Suprapubic skin (tissue), 4 donors: ENCODE results near the gene UBFD1. TPM values are rescaled to one million over a fixed set of nuclear protein-coding genes. Genes with fewer than 3 reads are reported as not detected.

Experiments used
- DNase-seq, 2 donors: peaks; one replicate each; pipeline ENCODE4 v3.0.0-alpha.2; 2019; ENCODE audit warnings: low spot score in 2 of 2
- H3K27ac ChIP-seq: fragments of 200-600 bp; sonication (generic); one replicate; pipeline ENCODE4 v1.5.1; 2019
- H3K27me3 ChIP-seq: fragments of 200-600 bp; sonication (generic); one replicate; pipeline ENCODE4 v1.5.1; 2019
- H3K36me3 ChIP-seq: fragments of 200-600 bp; sonication (generic); one replicate; pipeline ENCODE4 v1.5.1; 2019
- H3K4me1 ChIP-seq: fragments of 200-600 bp; sonication (generic); one replicate; pipeline ENCODE4 v1.5.1; 2019
- H3K4me3 ChIP-seq: fragments of 200-600 bp; sonication (generic); one replicate; pipeline ENCODE4 v1.5.1; 2019; ENCODE audit warnings: mild to moderate bottlenecking
- H3K9me3 ChIP-seq: fragments of 200-600 bp; sonication (generic); one replicate; pipeline ENCODE4 v1.5.1; 2019
- CTCF ChIP-seq, 2 donors: fragments of 200-600 bp in 1 of 2; fragments of 450-650 bp in 1 of 2; sonication (generic) in 1 of 2; IDR thresholded peaks; one replicate each; pipeline ENCODE4 v1.5.1; 2016 to 2019; ENCODE audit warnings: antibody characterized with exemption in 2 of 2, mild to moderate bottlenecking in 1 of 2, moderate library complexity in 1 of 2
- EP300 ChIP-seq: sonication (generic); formaldehyde crosslinking; IDR thresholded peaks from one replicate; pipeline ENCODE4 v1.6.1; 2017; ENCODE audit warnings: antibody characterized with exemption
- POLR2A ChIP-seq, 2 donors: fragments of 450-650 bp; IDR thresholded peaks; one replicate each; pipeline ENCODE4 v1.6.1; 2017; ENCODE audit warnings: antibody characterized with exemption in 2 of 2, mild to moderate bottlenecking in 2 of 2, moderate library complexity in 2 of 2
- POLR2AphosphoS5 ChIP-seq, 3 donors: sonication (generic); formaldehyde crosslinking; IDR thresholded peaks; one replicate each; pipeline ENCODE4 v1.6.1; 2017; ENCODE audit warnings: antibody characterized with exemption in 3 of 3
- WGBS: methylation state at CpG from one replicate; pipeline ENCODE4 v1.1.5; 2018; 5-methylcytosine and 5-hydroxymethylcytosine counted together
- total RNA-seq, 4 donors: library from RNA; depleted of rRNA; stranded (reverse); fragments of >200 nt; gene quantifications; one replicate each; pipeline ENCODE4 v1.1.0, GENCODE V29; 2016

The UBFD1 gene
- total RNA-seq, 4 donors from 2014 or later, result 26.5 to 48.1 (median 39.4) TPM

GRCh38 chr16:23615805-23616204, 58.3 kb downstream of the UBFD1 start:
- 97% methylated on average over 9 of the region's 9 CpGs for WGBS
- no peak for DNase-seq
- peaks cover 88% of the 10 kb centered on the region for H3K36me3 ChIP-seq

More at GRCh38 chr16:23615805-23616204, 58.3 kb downstream of the UBFD1 start:
- H3K27me3 ChIP-seq, result no peaks in the 10 kb centered on the region
- H3K4me1 ChIP-seq, result no peaks in the 10 kb centered on the region
- no peaks in the 10 kb centered on the region for H3K9me3 ChIP-seq
- H3K4me3 ChIP-seq, result no peak overlapping the region
- H3K27ac ChIP-seq, result no peak overlapping the region
- TF ChIP-seq CTCF (IDR thresholded peaks at IDR 0.05), result no peak
- TF ChIP-seq POLR2A (IDR thresholded peaks at IDR 0.05), result no peak
- no peak for TF ChIP-seq EP300
- TF ChIP-seq POLR2AphosphoS5 (IDR thresholded peaks at IDR 0.05), result no peak

Other genes starting within 250 kb of the UBFD1 start
- 10 to 100 TPM; 16.3 to 73.7 (median 24.6) TPM for gene COG7, start 104.5 kb upstream of the UBFD1 start, total RNA-seq
- 100 to 1,000 TPM in 1 of 4 donors, 10 to 100 TPM in 3; 44.1 to 117 (median 53.4) TPM for gene GGA2, start 47.2 kb upstream of the UBFD1 start, total RNA-seq
- 10 to 100 TPM; 24.1 to 37.2 (median 36.6) TPM for gene EARS2, start 377 bp upstream of the UBFD1 start, total RNA-seq
- 10 to 100 TPM; 29.0 to 88.9 (median 73.4) TPM for gene NDUFAB1, start 38.6 kb downstream of the UBFD1 start, total RNA-seq
- gene PALB2, start 83.6 kb downstream of the UBFD1 start, total RNA-seq, result 10 to 100 TPM; 11.8 to 16.8 (median 15.8) TPM
- gene DCTN5, start 83.7 kb downstream of the UBFD1 start, total RNA-seq, result 10 to 100 TPM; 45.8 to 52.0 (median 48.8) TPM
- 1 to 10 TPM; 4.6 to 8.3 (median 6.5) TPM for gene PLK1, start 121.2 kb downstream of the UBFD1 start, total RNA-seq
- 1 to 10 TPM in 1 of 4 donors, under 1 TPM in 3; 0.32 to 2.8 (median 0.79) TPM for gene ERN2, start 155.5 kb downstream of the UBFD1 start, total RNA-seq
- gene CHP2, start 197.3 kb downstream of the UBFD1 start, total RNA-seq, result 100 to 1,000 TPM in 2 of 4 donors, 10 to 100 TPM in 2; 60.3 to 102 (median 99.6) TPM